Aorta (tissue), 5 donors: ENCODE measurements around the gene AQP2. TPM values are rescaled to one million over a fixed set of nuclear protein-coding genes. Genes with fewer than 3 reads are reported as not detected.

ENCODE experiments used
- ATAC-seq: fragments of 200-7000 bp; cut with Tn5 transposase; one replicate; pipeline ENCODE4 v1.9.1; 2022; ENCODE audit warnings: moderate library complexity; ENCODE audit not compliant: low FRiP score
- DNase-seq, 2 donors: peaks; one replicate each; pipeline ENCODE4 v3.0.0-alpha.2; 2020
- H3K27ac ChIP-seq, 2 donors: one replicate each; pipeline ENCODE4 v1.5.1; 2013; ENCODE audit warnings: low read length in 2 of 2, mild to moderate bottlenecking in 2 of 2, moderate library complexity in 2 of 2, control low read depth in 1 of 2, inconsistent platforms in 1 of 2, low read depth in 1 of 2
- H3K27me3 ChIP-seq, 2 donors: one replicate each; pipeline ENCODE4 v1.6.1; 2013; ENCODE audit warnings: control low read depth in 1 of 2, low read length in 1 of 2, mild to moderate bottlenecking in 1 of 2, moderate library complexity in 1 of 2; ENCODE audit not compliant: insufficient read depth in 2 of 2, control insufficient read depth in 1 of 2
- H3K36me3 ChIP-seq, 2 donors: one replicate each; pipeline ENCODE4 v1.6.1; 2013; ENCODE audit warnings: control low read depth in 1 of 2, low read length in 1 of 2, mild to moderate bottlenecking in 1 of 2; ENCODE audit not compliant: insufficient read depth in 2 of 2, control insufficient read depth in 1 of 2
- H3K4me1 ChIP-seq, 2 donors: one replicate each; pipeline ENCODE4 v1.6.1; 2013; ENCODE audit warnings: low read length in 2 of 2, control low read depth in 1 of 2, mild to moderate bottlenecking in 1 of 2, moderate library complexity in 1 of 2; ENCODE audit not compliant: insufficient read depth in 2 of 2, control insufficient read depth in 1 of 2
- H3K4me3 ChIP-seq, 2 donors: one replicate each; pipeline ENCODE4 v1.5.1; 2013; ENCODE audit warnings: low read length in 2 of 2, control low read depth in 1 of 2, mild to moderate bottlenecking in 1 of 2
- H3K9me3 ChIP-seq: one replicate; pipeline ENCODE4 v1.6.1; 2013; ENCODE audit warnings: mild to moderate bottlenecking, low read length; ENCODE audit not compliant: control insufficient read depth
- WGBS, 2 donors: extraction: QIAGEN DNeasy Blood & Tissue Kit; methylation state at CpG; one replicate each; pipeline ENCODE4 v1.1.7; 2013; 5-methylcytosine and 5-hydroxymethylcytosine counted together
- intact Hi-C, 2 donors: fragments of 100-400 bp; cut with DNase I; formaldehyde crosslinking; loops; one replicate each; pipeline versions ENCODE4 v1.14.2 to v1.15.0; 2022
- polyA plus RNA-seq, 2 donors: library from polyadenylated mRNA; stranded (reverse); fragments of 200-250 nt; gene quantifications; one replicate each; pipeline ENCODE4 v1.2.3, GENCODE V29; 2013
- total RNA-seq, 2 donors: library from RNA; stranded (reverse); fragmentation: NEBNext Ultra II Directional; extraction: Animal tissue kit (Norgen Biotek cat#: 25700); gene quantifications; one replicate each; pipeline ENCODE4 v1.2.1, GENCODE V29; 2021
- donor health status: healthy with polysubstance abuse.
- donor health status: Bipolar disorder and iron deficiency.
- donor health status: DM: no; HTN: no; CAD: no.
- donor health status: DM: no; HTN: no; CAD: no.
- donor health status: DM: yes; HTN: yes; CAD: no.

Gene AQP2
- total and polyA plus RNA-seq, 4 donors, result 0.21 TPM; not detected in 3

DNA sequence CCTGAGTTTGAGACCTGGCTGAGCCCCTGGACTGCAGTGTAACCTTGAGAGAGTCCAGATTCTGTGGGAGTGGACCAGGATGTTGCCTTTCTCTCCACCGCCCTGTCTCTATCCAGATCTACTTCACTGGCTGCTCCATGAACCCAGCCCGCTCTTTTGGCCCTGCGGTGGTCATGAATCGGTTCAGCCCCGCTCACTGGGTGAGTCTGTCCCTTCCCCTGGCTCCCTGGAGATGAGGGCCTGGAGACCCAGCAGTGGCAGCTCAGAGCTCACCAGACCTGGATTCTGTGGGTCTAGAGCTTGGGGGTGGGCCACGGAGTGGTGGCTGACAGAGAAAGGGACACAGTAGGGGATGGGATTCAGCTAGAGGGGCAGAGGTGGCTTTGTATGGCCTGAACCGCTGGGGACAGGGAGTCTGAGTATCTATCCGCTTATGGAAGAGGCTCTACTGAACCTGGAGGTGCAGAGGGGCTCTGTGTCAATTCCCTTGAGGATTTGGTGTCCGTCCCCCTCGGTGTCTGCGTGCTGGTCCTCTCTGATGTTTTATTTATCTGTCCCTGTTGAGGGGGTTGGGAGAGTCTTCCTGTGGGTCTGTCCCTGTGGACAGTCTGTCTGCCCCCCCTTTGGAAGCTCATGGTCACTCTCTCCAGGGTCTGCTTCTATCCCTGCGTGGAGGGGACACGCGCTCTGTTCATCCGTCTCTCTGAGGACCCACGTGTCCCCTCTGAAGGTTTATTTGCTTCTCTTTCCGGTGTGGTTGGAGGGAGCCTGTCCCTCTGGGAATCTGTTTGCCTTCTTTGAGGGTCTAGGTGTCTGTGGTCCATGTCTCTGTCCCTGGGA is 13.7 kb downstream of the AQP2 start:
- no peak overlapping the region for H3K4me3 ChIP-seq
- H3K27ac ChIP-seq, result no peak overlapping the region
- H3K9me3 ChIP-seq, result no peaks in the 10 kb centered on the region
- ATAC-seq, result no peak
- intact Hi-C loops, result loop anchor here in 1 of 2 donors (10.0 kb wide), 1 partner anchor 211 kb away; no protein-coding TSS in a partner anchor
- 86 to 96% methylated on average over 16 to 17 of the region's 17 CpGs for WGBS, 2 donors
- H3K4me1 ChIP-seq, result no peaks in the 10 kb centered on the region
- H3K36me3 ChIP-seq, result no peaks in the 10 kb centered on the region
- peak in 1 of 2 donors; percentile 67 for DNase-seq
- no peaks in the 10 kb centered on the region for H3K27me3 ChIP-seq

DNA sequence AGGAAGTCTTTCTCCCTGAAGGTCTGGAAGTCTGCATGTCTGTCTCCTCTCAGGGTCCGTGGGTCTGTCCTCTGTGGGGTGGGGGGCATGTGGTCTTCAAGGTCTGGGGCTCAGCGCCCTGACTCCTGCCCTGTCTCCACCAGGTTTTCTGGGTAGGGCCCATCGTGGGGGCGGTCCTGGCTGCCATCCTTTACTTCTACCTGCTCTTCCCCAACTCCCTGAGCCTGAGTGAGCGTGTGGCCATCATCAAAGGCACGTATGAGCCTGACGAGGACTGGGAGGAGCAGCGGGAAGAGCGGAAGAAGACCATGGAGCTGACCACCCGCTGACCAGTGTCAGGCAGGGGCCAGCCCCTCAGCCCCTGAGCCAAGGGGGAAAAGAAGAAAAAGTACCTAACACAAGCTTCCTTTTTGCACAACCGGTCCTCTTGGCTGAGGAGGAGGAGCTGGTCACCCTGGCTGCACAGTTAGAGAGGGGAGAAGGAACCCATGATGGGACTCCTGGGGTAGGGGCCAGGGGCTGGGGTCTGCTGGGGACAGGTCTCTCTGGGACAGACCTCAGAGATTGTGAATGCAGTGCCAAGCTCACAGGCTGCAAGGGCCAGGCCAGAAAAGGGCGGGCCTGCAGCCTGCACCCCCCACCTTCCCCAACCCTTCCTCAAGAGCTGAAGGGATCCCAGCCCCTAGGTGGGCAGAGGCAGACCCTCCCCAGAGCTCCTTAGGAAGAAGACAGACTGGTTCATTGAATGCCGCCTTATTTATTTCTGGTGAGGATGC is 14.5 kb downstream of the AQP2 start:
- WGBS, 2 donors, result 75 to 77% methylated on average over 13 of the region's 13 CpGs
- H3K27ac ChIP-seq, result no peak overlapping the region
- H3K9me3 ChIP-seq, result no peaks in the 10 kb centered on the region
- ATAC-seq (no peak), DNase-seq (peak in 1 of 2 donors; percentile 57)
- intact Hi-C loops, result loop anchor here (5.0 to 10.0 kb wide), 3 partner anchors 92 to 210 kb away; partner anchors contain the start of gene ASIC1 (in 1 of the 2)
- no peak overlapping the region for H3K4me3 ChIP-seq
- no peaks in the 10 kb centered on the region for H3K4me1 ChIP-seq
- H3K36me3 ChIP-seq, result no peaks in the 10 kb centered on the region
- H3K27me3 ChIP-seq, result no peaks in the 10 kb centered on the region

DNA sequence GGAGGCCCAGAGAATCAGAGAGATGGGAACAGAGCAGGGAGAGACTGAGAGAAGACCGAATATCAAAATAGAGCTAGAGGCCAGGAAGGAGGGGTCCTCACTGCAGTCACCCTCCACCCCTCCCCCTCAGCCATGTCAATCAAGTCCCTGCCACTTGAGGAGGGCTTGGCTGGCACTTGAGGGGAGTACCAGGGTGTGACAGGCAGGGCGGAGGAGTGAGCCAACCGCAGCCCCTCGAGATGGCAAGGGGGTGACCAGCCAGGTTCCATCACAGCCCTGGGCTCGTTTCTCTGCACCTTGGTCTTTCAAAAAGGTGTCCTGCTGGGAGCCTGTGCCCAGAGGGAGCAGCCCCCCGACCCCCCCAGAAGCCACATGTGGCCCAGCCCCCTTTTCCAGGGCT is 15.3 kb downstream of the AQP2 start:
- ATAC-seq, result no peak
- Histone ChIP-seq H3K4me1 (no peaks in the 10 kb centered on the region), H3K27ac (no peak overlapping the region), H3K27me3 (no peaks in the 10 kb centered on the region), H3K4me3 (no peak overlapping the region), H3K36me3 (no peaks in the 10 kb centered on the region), H3K9me3 (no peaks in the 10 kb centered on the region)
- DNase-seq, result peak in 1 of 2 donors; percentile 75
- intact Hi-C loops, result loop anchor here (2.0 to 10.0 kb wide), 5 partner anchors 91 to 209 kb away; partner anchors contain the start of gene ASIC1 (in 2 of the 2)
- 74 to 85% methylated on average over 6 of the region's 6 CpGs for WGBS, 2 donors

DNA sequence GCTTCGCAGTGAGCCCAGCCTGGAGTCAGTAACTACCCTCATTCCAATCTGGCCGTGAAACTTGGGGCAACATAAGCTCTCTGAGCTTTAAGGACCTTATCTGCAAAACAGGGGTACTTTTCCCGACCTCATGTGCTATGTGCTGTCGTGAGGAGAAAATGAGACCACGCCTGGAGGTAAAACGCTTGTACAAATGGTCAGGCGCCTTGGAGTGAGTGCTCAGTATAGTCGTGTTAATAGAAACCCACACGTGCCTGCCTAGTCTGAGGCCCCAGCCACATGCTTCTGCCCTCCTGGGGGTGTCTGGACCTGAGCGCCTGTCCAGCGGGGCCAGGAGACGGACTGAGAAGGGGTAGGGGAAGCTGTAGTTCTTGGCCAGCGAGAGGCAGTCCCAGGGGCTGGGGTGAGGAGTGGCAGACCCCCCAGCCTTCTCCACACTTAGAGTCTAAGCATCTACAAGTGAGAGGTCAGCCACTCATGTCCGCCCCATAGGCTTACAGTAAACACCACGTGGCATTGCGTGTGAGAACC is 16.0 kb downstream of the AQP2 start:
- intact Hi-C loops, result loop anchor here (2.0 to 10.0 kb wide), 5 partner anchors 90 to 208 kb away; partner anchors contain the start of gene ASIC1 (in 2 of the 2)
- ATAC-seq (no peak), DNase-seq (peak in 1 of 2 donors; percentile 62)
- Histone ChIP-seq H3K4me1 (no peaks in the 10 kb centered on the region), H3K27ac (no peak overlapping the region), H3K27me3 (no peaks in the 10 kb centered on the region), H3K9me3 (no peaks in the 10 kb centered on the region), H3K4me3 (no peak overlapping the region), H3K36me3 (no peaks in the 10 kb centered on the region)
- WGBS, 2 donors, result 38 to 42% methylated on average over 16 of the region's 16 CpGs

DNA sequence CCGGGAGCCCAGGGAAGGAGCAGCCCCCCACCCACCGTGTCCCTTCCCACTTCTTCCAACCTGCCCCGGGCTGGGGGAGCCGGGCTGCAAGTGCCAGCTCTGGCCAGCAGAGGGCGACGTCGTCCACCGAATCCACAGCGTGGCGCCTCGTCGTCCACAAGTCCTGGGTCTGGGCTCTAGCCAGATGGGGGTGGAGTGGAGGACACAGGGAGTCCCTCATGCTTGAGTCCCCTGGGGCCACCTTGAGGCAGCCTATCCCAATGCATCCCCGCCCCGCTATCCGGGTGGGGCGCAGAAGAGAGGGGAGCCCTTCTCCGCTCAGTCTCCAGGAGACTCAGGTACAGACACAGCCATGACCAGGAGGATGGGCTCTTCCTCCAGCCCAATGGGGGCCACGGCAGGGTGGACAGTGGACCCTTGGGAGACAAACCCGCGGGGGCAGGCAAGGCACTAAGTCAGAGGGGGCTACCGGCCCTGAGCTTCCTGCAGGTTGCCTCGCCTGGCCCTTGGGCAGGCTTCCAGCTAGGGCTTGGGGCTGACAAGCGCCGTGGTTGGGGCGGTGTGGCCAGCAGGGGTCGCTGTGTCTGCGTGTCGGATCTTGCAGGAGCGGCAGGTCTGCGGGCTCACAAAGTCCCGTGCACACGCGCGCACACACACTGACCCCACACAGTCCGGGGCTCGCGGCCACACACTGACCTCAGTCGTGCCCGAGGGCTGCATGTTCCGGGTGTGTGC is 16.7 kb downstream of the AQP2 start:
- Histone ChIP-seq H3K27ac (no peak overlapping the region), H3K4me3 (no peak overlapping the region), H3K9me3 (no peaks in the 10 kb centered on the region), H3K4me1 (no peaks in the 10 kb centered on the region), H3K27me3 (no peaks in the 10 kb centered on the region), H3K36me3 (no peaks in the 10 kb centered on the region)
- ATAC-seq (peak; percentile 93), DNase-seq (peak; percentile 95 to 98)
- 2% methylated on average over 40 of the region's 40 CpGs for WGBS, 2 donors
- intact Hi-C loops, result loop anchor here (2.0 to 10.0 kb wide), 5 partner anchors 90 to 208 kb away; partner anchors contain the start of gene ASIC1 (in 2 of the 2)

DNA sequence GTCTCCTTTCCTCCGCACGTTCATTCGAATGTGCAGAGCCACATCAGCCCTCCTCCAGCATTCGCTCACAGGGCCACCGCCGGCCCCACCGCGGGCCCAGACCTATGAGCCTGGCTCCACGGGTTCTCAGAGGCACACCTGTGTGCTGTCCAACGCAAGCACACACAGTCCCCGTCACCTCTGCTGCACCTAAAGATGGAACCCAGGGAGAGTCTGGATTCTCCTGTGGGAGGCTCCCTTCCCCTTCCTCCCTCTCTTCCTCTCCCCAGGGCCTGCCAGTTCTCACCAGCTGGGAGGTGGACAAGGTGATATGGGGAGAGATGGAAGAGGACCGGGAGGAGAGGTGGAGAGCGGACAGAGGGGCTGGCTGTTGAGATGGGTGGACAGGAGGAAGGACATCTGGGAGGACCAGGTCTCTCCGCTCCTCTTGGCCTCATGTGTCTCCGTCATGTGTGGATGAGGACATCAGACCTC is 17.3 kb downstream of the AQP2 start:
- ATAC-seq, result no peak
- no peaks in the 10 kb centered on the region for H3K9me3 ChIP-seq
- 39 to 42% methylated on average over 15 of the region's 15 CpGs for WGBS, 2 donors
- H3K27ac ChIP-seq, result no peak overlapping the region
- no peaks in the 10 kb centered on the region for H3K4me1 ChIP-seq
- peak in 1 of 2 donors; percentile 62 for DNase-seq
- intact Hi-C loops, result loop anchor here (2.0 to 10.0 kb wide), 5 partner anchors 89 to 207 kb away; partner anchors contain the start of gene ASIC1 (in 2 of the 2)
- no peaks in the 10 kb centered on the region for H3K36me3 ChIP-seq
- H3K27me3 ChIP-seq, result no peaks in the 10 kb centered on the region
- no peak overlapping the region for H3K4me3 ChIP-seq

DNA sequence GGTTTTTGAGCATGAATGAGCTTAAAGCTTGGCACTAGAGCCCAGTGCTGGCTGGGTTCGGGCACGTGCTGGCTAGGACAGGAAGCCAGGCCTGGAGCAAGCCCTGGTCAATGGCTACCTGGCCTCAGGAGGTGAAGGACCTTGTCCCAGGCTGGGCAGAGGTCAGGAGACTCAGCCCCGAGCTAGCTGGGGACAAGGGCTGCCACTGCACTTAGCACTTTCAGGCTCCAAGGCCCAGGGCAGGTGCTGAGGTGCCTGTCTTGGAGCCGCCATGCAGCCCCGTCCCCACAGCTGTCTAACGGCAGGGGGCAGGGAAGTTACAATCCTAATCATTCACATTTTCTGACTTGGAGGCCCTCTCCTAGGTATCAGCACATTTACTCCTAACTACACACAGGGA is 17.9 kb downstream of the AQP2 start:
- H3K27ac ChIP-seq, result no peak overlapping the region
- no peaks in the 10 kb centered on the region for H3K4me1 ChIP-seq
- 78 to 80% methylated on average over 6 of the region's 6 CpGs for WGBS, 2 donors
- no peaks in the 10 kb centered on the region for H3K27me3 ChIP-seq
- H3K4me3 ChIP-seq, result no peak overlapping the region
- no peaks in the 10 kb centered on the region for H3K9me3 ChIP-seq
- intact Hi-C loops, result loop anchor here (5.0 to 10.0 kb wide), 3 partner anchors 89 to 206 kb away; partner anchors contain the start of gene ASIC1 (in 1 of the 2)
- ATAC-seq (no peak), DNase-seq (peak in 1 of 2 donors; percentile 70)
- no peaks in the 10 kb centered on the region for H3K36me3 ChIP-seq
